ACC112 (cell line): ENCODE data around the gene NF1.
"Not testable (repeated sequence)": the region's sequence is repeated elsewhere in the genome, so short reads cannot be mapped to it uniquely, and the experiment has no call there.

ENCODE experiments used
- H2AFZ ChIP-seq: fragments of 200-600 bp; sonication (generic); one replicate; pipeline ENCODE4 v1.6.0; 2017; ENCODE audit warnings: antibody characterized with exemption, low read length; ENCODE audit not compliant: unreplicated experiment
- H3K27ac ChIP-seq: fragments of 200-600 bp; sonication (generic); 2 replicates; pipeline ENCODE4 v1.5.1; 2014; ENCODE audit warnings: low read depth, mild to moderate bottlenecking, antibody characterized with exemption, low read length, moderate library complexity
- H3K27me3 ChIP-seq: fragments of 200-600 bp; sonication (generic); 2 replicates; pipeline ENCODE4 v1.6.1; 2014; ENCODE audit warnings: mild to moderate bottlenecking, antibody characterized with exemption, low read length, moderate library complexity, mixed read lengths; ENCODE audit not compliant: insufficient read depth
- H3K36me3 ChIP-seq: fragments of 200-600 bp; sonication (generic); 2 replicates; pipeline ENCODE4 v1.6.1; 2016; ENCODE audit warnings: mild to moderate bottlenecking, antibody characterized with exemption, low read length, moderate library complexity, mixed read lengths; ENCODE audit not compliant: insufficient read depth
- H3K4me1 ChIP-seq: fragments of 200-600 bp; sonication (generic); one replicate; pipeline ENCODE4 v1.6.1; 2016; ENCODE audit warnings: low read length, mixed read lengths; ENCODE audit not compliant: insufficient read depth, unreplicated experiment, control insufficient read depth
- H3K4me3 ChIP-seq: fragments of 200-600 bp; sonication (generic); 2 replicates; pipeline ENCODE4 v1.5.1; 2014; ENCODE audit warnings: mild to moderate bottlenecking, low read depth, low read length
- H3K79me2 ChIP-seq: fragments of 200-600 bp; sonication (generic); one replicate; pipeline ENCODE4 v1.6.0; 2016; ENCODE audit warnings: low read length; ENCODE audit not compliant: control insufficient read depth, unreplicated experiment, insufficient read depth

NF1 gene

GRCh38 chr17:31379597-31380205 lies 284.9 kb downstream of the NF1 start:
- H3K4me1 ChIP-seq: no peaks in the 10 kb centered on the region
- H3K79me2 ChIP-seq: no peaks in the 10 kb centered on the region
- no peaks in the 10 kb centered on the region for H3K36me3 ChIP-seq
- no peak overlapping the region for H3K4me3 ChIP-seq
- no peaks in the 10 kb centered on the region for H3K27me3 ChIP-seq
- no peak overlapping the region for H2AFZ ChIP-seq
- H3K27ac ChIP-seq: no peak overlapping the region

- Histone ChIP-seq H2AFZ (no peak overlapping the region), H3K27ac (no peak overlapping the region), H3K4me1 (no peaks in the 10 kb centered on the region), H3K36me3 (no peaks in the 10 kb centered on the region), H3K4me3 (no peak overlapping the region), H3K27me3 (no peaks in the 10 kb centered on the region), H3K79me2 (no peaks in the 10 kb centered on the region)
These were observed 286.4 kb downstream of the NF1 start for GRCh38 chr17:31381165-31381668.

- H2AFZ ChIP-seq, H3K79me2 ChIP-seq, H3K27ac ChIP-seq, H3K36me3 ChIP-seq, H3K4me1 ChIP-seq, H3K4me3 ChIP-seq, H3K27me3 ChIP-seq: not testable (repeated sequence)
These were observed 288.0 kb downstream of the NF1 start for GRCh38 chr17:31382668-31383275.

- not testable (repeated sequence) for H3K36me3 ChIP-seq
These were observed 288.7 kb downstream of the NF1 start for GRCh38 chr17:31383488-31383887.

GRCh38 chr17:31385428-31386285 lies 290.9 kb downstream of the NF1 start:
- Histone ChIP-seq H3K36me3 (no peaks in the 10 kb centered on the region), H3K4me3 (no peak overlapping the region), H3K27me3 (peaks cover 16% of the 10 kb centered on the region), H3K79me2 (no peaks in the 10 kb centered on the region), H3K27ac (no peak overlapping the region), H3K4me1 (no peaks in the 10 kb centered on the region), H2AFZ (no peak overlapping the region)

More at GRCh38 chr17:31383488-31383887, 288.7 kb downstream of the NF1 start:
- not testable (repeated sequence) for H3K4me3 ChIP-seq, H3K79me2 ChIP-seq, H2AFZ ChIP-seq, H3K27ac ChIP-seq, H3K4me1 ChIP-seq, H3K27me3 ChIP-seq

GRCh38 chr17:31386542-31387075 lies 291.8 kb downstream of the NF1 start:
- Histone ChIP-seq H3K4me1 (no peaks in the 10 kb centered on the region), H3K27me3 (peaks cover 22% of the 10 kb centered on the region), H3K79me2 (no peaks in the 10 kb centered on the region), H3K27ac (no peak overlapping the region), H3K4me3 (no peak overlapping the region), H2AFZ (no peak overlapping the region), H3K36me3 (no peaks in the 10 kb centered on the region)

- Histone ChIP-seq H3K4me1 (no peaks in the 10 kb centered on the region), H3K4me3 (no peak overlapping the region), H3K79me2 (no peaks in the 10 kb centered on the region), H3K27me3 (peaks cover 29% of the 10 kb centered on the region), H3K36me3 (no peaks in the 10 kb centered on the region), H2AFZ (no peak overlapping the region), H3K27ac (no peak overlapping the region)
These were observed 292.7 kb downstream of the NF1 start for GRCh38 chr17:31387438-31387837.

- Histone ChIP-seq H3K4me1 (no peaks in the 10 kb centered on the region), H2AFZ (no peak overlapping the region), H3K36me3 (no peaks in the 10 kb centered on the region), H3K27me3 (peaks cover 38% of the 10 kb centered on the region), H3K27ac (no peak overlapping the region), H3K4me3 (no peak overlapping the region), H3K79me2 (no peaks in the 10 kb centered on the region)
These were observed 293.6 kb downstream of the NF1 start for GRCh38 chr17:31388351-31388750.

GRCh38 chr17:31388770-31389656 lies 294.2 kb downstream of the NF1 start:
- H3K27ac ChIP-seq: no peak overlapping the region
- no peaks in the 10 kb centered on the region for H3K4me1 ChIP-seq
- no peak overlapping the region for H2AFZ ChIP-seq
- H3K4me3 ChIP-seq: no peak overlapping the region
- H3K27me3 ChIP-seq: peaks cover 43% of the 10 kb centered on the region
- H3K79me2 ChIP-seq: no peaks in the 10 kb centered on the region
- H3K36me3 ChIP-seq: no peaks in the 10 kb centered on the region
